Smooth muscle cell (in vitro differentiated cells): ENCODE results near the gene CCDC33. TPM values are rescaled to one million over a fixed set of nuclear protein-coding genes. Genes with fewer than 3 reads are reported as not detected.

ENCODE experiments used
- DNase-seq: peaks from one replicate; lab custom pipeline; 2025; ENCODE audit not compliant: unreplicated experiment; lab: John Stamatoyannopoulos, UW
- H2AFZ ChIP-seq: fragments of 200-600 bp; sonication (generic); 2 replicates; pipeline ENCODE4 v1.6.0; 2016; ENCODE audit warnings: antibody characterized with exemption, low read depth, mild to moderate bottlenecking
- H3F3A ChIP-seq: fragments of 200-600 bp; sonication (generic); 2 replicates; pipeline ENCODE4 v1.6.0; 2017; ENCODE audit warnings: antibody characterized with exemption, low read depth
- H3K27ac ChIP-seq: fragments of 200-600 bp; sonication (generic); 2 replicates; pipeline ENCODE4 v1.5.1; 2016; ENCODE audit warnings: low read depth, mild to moderate bottlenecking
- H3K27me3 ChIP-seq: fragments of 200-600 bp; sonication (generic); 2 replicates; pipeline ENCODE4 v1.6.1; 2016; ENCODE audit warnings: low read depth, mild to moderate bottlenecking
- H3K36me3 ChIP-seq: fragments of 200-600 bp; sonication (generic); 2 replicates; pipeline ENCODE4 v1.5.1; 2016; ENCODE audit warnings: low read depth
- H3K4me1 ChIP-seq: fragments of 200-600 bp; sonication (generic); 2 replicates; pipeline ENCODE4 v1.5.1; 2016; ENCODE audit warnings: low read depth
- H3K4me2 ChIP-seq: fragments of 200-600 bp; sonication (generic); 2 replicates; pipeline ENCODE4 v1.6.0; 2016; ENCODE audit warnings: mild to moderate bottlenecking
- H3K4me3 ChIP-seq: fragments of 200-600 bp; sonication (generic); 2 replicates; pipeline ENCODE4 v1.5.1; 2016; ENCODE audit warnings: mild to moderate bottlenecking
- H3K79me2 ChIP-seq: fragments of 200-600 bp; sonication (generic); 2 replicates; pipeline ENCODE4 v1.6.0; 2016; ENCODE audit warnings: low read depth, mild to moderate bottlenecking
- H3K9ac ChIP-seq: fragments of 200-600 bp; sonication (generic); 2 replicates; pipeline ENCODE4 v1.6.0; 2016; ENCODE audit warnings: low read depth
- H3K9me3 ChIP-seq: fragments of 200-600 bp; sonication (generic); replicated peaks from 2 replicates; pipeline ENCODE4 v1.5.1; 2016; ENCODE audit warnings: low read depth
- H4K20me1 ChIP-seq: fragments of 200-600 bp; sonication (generic); 2 replicates; pipeline ENCODE4 v1.6.0; 2016; ENCODE audit warnings: low read depth
- WGBS: methylation state at CpG from one replicate; pipeline ENCODE4 v1.1.7; 2016; ENCODE audit warnings: low lambda C conversion rate; 5-methylcytosine and 5-hydroxymethylcytosine counted together
- polyA plus RNA-seq: library from polyadenylated mRNA; unstranded; fragments of >200 nt; fragmentation: Nextera tagmentation; extraction: Ambion mirVana; gene quantifications from 2 replicates; pipeline ENCODE4 v1.2.1, GENCODE V29; 2016
- total RNA-seq: library from RNA; depleted of rRNA; stranded (reverse); fragments of >200 nt; gene quantifications from 2 replicates; pipeline ENCODE4 v1.2.3, GENCODE V29; 2014
- TF ChIP-seq, protein P1 (sequence below): fragments of 200-600 bp; sonication (generic); IDR thresholded peaks from 2 replicates; pipeline ENCODE4 v1.5.1; 2017; ENCODE audit warnings: borderline replicate concordance, mild to moderate bottlenecking, antibody characterized with exemption; ENCODE audit not compliant: insufficient read depth, poor library complexity, severe bottlenecking

CCDC33 gene
- total and polyA plus RNA-seq, 2 experiments from 2014 or later: 3.8 to 5.8 TPM

DNA sequence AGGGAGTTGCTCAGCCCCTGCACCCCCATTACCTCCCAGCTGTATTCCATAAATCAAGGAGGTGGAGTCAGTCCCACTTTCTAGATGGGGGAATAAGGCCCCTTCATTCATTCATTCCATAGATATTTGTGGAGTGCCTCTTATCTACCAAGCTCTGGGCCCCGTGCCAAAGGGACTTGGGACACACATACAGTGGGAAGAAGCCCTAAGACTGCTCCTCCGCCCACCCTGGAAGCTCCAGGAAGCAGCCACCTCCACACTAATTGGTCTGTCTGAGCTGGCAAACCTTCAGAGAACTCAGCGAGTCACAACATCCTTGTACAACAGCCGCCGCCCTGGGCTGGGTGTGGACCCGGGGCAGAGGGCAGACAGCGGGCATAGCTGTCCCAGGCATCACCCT, 40.0 kb upstream of the CCDC33 start:
- no peaks in the 10 kb centered on the region for H3K9me3 ChIP-seq
- H3K4me3 ChIP-seq: no peak overlapping the region
- peak overlapping the region; percentile 76 for H3K27ac ChIP-seq
- WGBS: 25% methylated on average over 7 of the region's 7 CpGs
- peak; percentile 35 for DNase-seq
- H4K20me1 ChIP-seq: peaks cover 55% of the 10 kb centered on the region
- H3K27me3 ChIP-seq: no peaks in the 10 kb centered on the region
- H3K79me2 ChIP-seq: peaks cover 52% of the 10 kb centered on the region
- peaks cover 38% of the 10 kb centered on the region for H3F3A ChIP-seq
- H3K36me3 ChIP-seq: no peaks in the 10 kb centered on the region
- H3K4me1 ChIP-seq: peaks cover 38% of the 10 kb centered on the region
- peak overlapping the region; percentile 75 for H3K4me2 ChIP-seq
- no peak overlapping the region for H3K9ac ChIP-seq
- TF ChIP-seq, protein P1, sequence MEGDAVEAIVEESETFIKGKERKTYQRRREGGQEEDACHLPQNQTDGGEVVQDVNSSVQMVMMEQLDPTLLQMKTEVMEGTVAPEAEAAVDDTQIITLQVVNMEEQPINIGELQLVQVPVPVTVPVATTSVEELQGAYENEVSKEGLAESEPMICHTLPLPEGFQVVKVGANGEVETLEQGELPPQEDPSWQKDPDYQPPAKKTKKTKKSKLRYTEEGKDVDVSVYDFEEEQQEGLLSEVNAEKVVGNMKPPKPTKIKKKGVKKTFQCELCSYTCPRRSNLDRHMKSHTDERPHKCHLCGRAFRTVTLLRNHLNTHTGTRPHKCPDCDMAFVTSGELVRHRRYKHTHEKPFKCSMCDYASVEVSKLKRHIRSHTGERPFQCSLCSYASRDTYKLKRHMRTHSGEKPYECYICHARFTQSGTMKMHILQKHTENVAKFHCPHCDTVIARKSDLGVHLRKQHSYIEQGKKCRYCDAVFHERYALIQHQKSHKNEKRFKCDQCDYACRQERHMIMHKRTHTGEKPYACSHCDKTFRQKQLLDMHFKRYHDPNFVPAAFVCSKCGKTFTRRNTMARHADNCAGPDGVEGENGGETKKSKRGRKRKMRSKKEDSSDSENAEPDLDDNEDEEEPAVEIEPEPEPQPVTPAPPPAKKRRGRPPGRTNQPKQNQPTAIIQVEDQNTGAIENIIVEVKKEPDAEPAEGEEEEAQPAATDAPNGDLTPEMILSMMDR: no peak
- no peak overlapping the region for H2AFZ ChIP-seq

DNA sequence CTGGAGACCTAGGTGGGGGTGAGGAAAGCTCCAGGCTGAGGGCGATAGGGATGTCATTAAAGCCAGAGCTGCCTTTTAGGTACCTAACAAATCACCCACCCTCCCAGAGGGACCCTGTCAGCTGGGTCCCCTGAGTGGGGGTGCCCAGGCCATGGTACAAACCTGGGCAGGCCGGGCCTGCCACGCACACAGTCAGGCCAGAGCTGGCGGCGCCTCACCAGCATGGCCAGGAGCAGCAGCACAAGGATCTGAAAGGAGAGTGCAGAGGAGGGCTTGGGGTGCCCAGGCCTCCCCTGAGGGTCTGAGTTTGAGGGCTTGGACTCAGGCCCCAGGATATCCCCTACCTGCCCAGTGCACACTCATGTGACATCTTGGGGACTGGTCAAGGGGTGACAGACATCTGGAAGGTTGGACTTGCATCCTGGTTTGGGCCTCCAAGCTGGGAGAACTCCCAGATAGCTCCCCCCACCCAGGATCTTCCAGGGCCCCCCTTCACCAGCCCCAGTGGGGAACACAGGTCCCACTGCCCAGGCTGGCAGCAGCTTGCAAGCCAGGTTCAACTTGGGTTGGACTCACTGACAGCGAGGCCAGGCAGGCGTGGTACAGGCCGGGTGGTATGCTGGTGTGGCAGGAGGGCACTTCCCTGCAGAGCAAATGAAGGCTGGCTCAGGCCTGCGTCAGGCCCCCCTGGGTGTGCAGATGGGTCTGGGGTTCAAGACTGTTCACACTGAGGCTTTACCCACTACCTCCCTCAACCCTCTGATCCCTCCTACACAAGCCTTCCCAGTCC, 38.8 kb upstream of the CCDC33 start:
- Histone ChIP-seq H3K9ac (no peak overlapping the region), H3K27me3 (no peaks in the 10 kb centered on the region), H3F3A (peaks cover 45% of the 10 kb centered on the region), H3K4me2 (peak overlapping the region; percentile 88), H2AFZ (no peak overlapping the region), H3K27ac (peak overlapping the region; percentile 63), H3K79me2 (peaks cover 62% of the 10 kb centered on the region), H3K9me3 (no peaks in the 10 kb centered on the region), H4K20me1 (peaks cover 55% of the 10 kb centered on the region), H3K36me3 (no peaks in the 10 kb centered on the region), H3K4me1 (peaks cover 38% of the 10 kb centered on the region), H3K4me3 (no peak overlapping the region)
- WGBS: 95% methylated on average over 9 of the region's 9 CpGs
- TF ChIP-seq, protein P1: no peak
- DNase-seq: no peak

DNA sequence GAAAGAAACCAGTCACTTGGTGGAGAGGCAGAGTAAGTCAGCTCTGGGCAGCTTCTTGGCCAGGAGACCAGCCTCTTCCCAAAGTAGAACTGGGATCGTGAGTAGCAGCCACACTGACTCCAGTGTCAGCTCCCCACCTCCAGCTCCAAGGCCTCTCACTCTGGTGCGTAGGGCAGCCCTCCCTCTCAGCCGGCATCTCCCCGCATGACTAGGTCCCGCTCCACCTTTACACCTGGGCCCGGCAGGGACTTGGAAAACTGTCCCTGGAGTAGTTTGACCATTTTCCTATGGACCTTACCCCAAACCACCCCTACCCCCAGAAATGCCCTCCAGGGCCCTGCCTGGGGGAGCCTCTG, 36.9 kb upstream of the CCDC33 start:
- no peaks in the 10 kb centered on the region for H3K27me3 ChIP-seq
- no peak overlapping the region for H2AFZ ChIP-seq
- TF ChIP-seq, protein P1: no peak
- DNase-seq: no peak
- peaks cover 62% of the 10 kb centered on the region for H3K79me2 ChIP-seq
- H3K4me1 ChIP-seq: peaks cover 50% of the 10 kb centered on the region
- H3K9ac ChIP-seq: no peak overlapping the region
- H3K9me3 ChIP-seq: no peaks in the 10 kb centered on the region
- H3K4me2 ChIP-seq: peak overlapping the region; percentile 88
- peaks cover 45% of the 10 kb centered on the region for H3F3A ChIP-seq
- peaks cover 55% of the 10 kb centered on the region for H4K20me1 ChIP-seq
- H3K4me3 ChIP-seq: no peak overlapping the region
- H3K36me3 ChIP-seq: no peaks in the 10 kb centered on the region
- H3K27ac ChIP-seq: peak overlapping the region; percentile 47
- WGBS: 81% methylated on average over 6 of the region's 6 CpGs

DNA sequence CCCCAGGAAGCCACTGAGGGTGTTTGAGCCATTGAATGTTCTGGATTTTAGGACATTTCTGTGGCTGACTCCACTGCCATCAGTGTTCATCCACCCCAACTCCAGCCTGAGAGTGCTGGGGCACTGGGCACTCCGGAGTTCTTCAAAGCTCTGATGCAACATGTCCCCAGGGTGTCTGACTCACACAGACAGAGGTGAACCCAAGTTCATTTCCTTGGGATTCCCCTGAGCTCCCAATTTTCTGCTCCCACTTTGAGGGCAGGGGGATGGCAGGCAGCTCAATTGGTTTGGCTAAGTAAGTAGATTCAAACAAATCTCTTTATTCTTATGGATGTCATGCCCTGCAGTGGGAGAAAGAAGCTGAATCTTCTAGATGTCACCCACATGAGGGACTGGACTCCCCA, 35.7 kb upstream of the CCDC33 start:
- no peak overlapping the region for H2AFZ ChIP-seq
- H3K27ac ChIP-seq: peak overlapping the region; percentile 87
- H3K4me1 ChIP-seq: peaks cover 52% of the 10 kb centered on the region
- peaks cover 54% of the 10 kb centered on the region for H4K20me1 ChIP-seq
- TF ChIP-seq, protein P1: no peak
- WGBS: 0% methylated on average over 1 of the region's 1 CpG
- H3K4me3 ChIP-seq: peak overlapping the region; percentile 44
- no peaks in the 10 kb centered on the region for H3K27me3 ChIP-seq
- peak overlapping the region; percentile 67 for H3K9ac ChIP-seq
- no peaks in the 10 kb centered on the region for H3K36me3 ChIP-seq
- H3K4me2 ChIP-seq: peak overlapping the region; percentile 88
- no peak for DNase-seq
- peaks cover 59% of the 10 kb centered on the region for H3K79me2 ChIP-seq
- no peaks in the 10 kb centered on the region for H3K9me3 ChIP-seq
- H3F3A ChIP-seq: peaks cover 35% of the 10 kb centered on the region
